ENCODE data around the gene TPRA1. TPM values are rescaled to one million over a fixed set of nuclear protein-coding genes. Genes with fewer than 3 reads are reported as not detected.

The TPRA1 gene
- total and polyA plus RNA-seq, 9 of the 15 experiments (the other 6 are each of a cell fraction or from before 2014, with no cell fraction given), result 0.66 to 21.5 (median 11.1) TPM

DNA sequence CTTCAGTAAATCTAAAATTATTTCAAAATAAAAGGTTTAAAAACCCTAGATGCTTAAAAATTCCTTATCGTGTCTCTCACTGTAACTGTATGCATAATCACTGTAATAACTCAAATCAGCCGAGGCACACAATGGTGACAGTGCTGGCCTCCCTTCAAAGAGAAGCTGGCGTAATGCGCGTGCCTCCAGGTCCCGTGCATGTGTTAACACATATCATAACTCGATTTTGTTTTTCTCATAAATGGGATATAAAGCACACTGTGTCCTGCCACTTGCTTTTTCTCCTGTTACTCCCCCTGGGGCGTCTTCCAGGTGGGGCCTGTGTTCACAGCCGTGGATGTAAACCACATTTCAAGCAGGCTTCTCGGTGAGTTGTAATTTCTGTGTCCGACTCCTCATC is 56.0 kb downstream of the TPRA1 start:
- CTCF ChIA-PET (ENCODE audit: low intra/inter-chr PET ratio), result no interaction called here

More for the DNA sequence above, 56.0 kb downstream of the TPRA1 start:
- Histone ChIP-seq H3K79me2 (ENCODE audit: control insufficient read depth, insufficient read depth, low read length) (no peaks in the 10 kb centered on the region), H3K36me3 (ENCODE audit: control insufficient read depth, insufficient read depth, low read length) (no peaks in the 10 kb centered on the region), H3K9me1 (ENCODE audit: control insufficient read depth, insufficient read depth, low read length) (no peaks in the 10 kb centered on the region), H3K4me2 (ENCODE audit: insufficient read depth, low read length) (no peak overlapping the region), H4K20me1 (replicated peaks; ENCODE audit: control insufficient read depth, insufficient read depth, low read length) (no peaks in the 10 kb centered on the region), H3K27me3 (ENCODE audit: control insufficient read depth in 2 of 2, insufficient read depth in 2 of 2, low read length in 2 of 2) (peaks cover 3 to 36% of the 10 kb centered on the region in 2 experiments; a peak in 3 of 5 replicates), H2AFZ (ENCODE audit: low read depth, low read length) (no peak overlapping the region), H3K9me3 (replicated peaks; ENCODE audit: control insufficient read depth, insufficient read depth, low read depth, low read length) (no peaks in the 10 kb centered on the region), H3K9ac (ENCODE audit: insufficient read depth in 1 of 2, low read depth in 2 of 2, low read length in 2 of 2) (no peak overlapping the region), H3K4me3 (no peak overlapping the region), H3K27ac (ENCODE audit: extremely low read depth, low read depth, low read length) (no peak overlapping the region), H3K4me1 (replicated peaks in 1 of 2; ENCODE audit: control insufficient read depth in 2 of 2, insufficient read depth in 2 of 2, low read length in 2 of 2) (no peaks in the 10 kb centered on the region)
- POLR2A ChIA-PET, result no interaction called here
- in situ Hi-C loops (cut with MboI) (no loop called here), intact Hi-C loops (cut with micrococcal nuclease) (no loop called here)
- BruUV-seq (replicated peaks), result no TSS peak
- TF ChIP-seq, protein P1, sequence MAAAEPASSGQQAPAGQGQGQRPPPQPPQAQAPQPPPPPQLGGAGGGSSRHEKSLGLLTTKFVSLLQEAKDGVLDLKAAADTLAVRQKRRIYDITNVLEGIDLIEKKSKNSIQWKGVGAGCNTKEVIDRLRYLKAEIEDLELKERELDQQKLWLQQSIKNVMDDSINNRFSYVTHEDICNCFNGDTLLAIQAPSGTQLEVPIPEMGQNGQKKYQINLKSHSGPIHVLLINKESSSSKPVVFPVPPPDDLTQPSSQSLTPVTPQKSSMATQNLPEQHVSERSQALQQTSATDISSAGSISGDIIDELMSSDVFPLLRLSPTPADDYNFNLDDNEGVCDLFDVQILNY (CRISPR knock-in tag; IDR thresholded peaks at IDR 0.05), result no peak
- TF ChIP-seq, protein P2, sequence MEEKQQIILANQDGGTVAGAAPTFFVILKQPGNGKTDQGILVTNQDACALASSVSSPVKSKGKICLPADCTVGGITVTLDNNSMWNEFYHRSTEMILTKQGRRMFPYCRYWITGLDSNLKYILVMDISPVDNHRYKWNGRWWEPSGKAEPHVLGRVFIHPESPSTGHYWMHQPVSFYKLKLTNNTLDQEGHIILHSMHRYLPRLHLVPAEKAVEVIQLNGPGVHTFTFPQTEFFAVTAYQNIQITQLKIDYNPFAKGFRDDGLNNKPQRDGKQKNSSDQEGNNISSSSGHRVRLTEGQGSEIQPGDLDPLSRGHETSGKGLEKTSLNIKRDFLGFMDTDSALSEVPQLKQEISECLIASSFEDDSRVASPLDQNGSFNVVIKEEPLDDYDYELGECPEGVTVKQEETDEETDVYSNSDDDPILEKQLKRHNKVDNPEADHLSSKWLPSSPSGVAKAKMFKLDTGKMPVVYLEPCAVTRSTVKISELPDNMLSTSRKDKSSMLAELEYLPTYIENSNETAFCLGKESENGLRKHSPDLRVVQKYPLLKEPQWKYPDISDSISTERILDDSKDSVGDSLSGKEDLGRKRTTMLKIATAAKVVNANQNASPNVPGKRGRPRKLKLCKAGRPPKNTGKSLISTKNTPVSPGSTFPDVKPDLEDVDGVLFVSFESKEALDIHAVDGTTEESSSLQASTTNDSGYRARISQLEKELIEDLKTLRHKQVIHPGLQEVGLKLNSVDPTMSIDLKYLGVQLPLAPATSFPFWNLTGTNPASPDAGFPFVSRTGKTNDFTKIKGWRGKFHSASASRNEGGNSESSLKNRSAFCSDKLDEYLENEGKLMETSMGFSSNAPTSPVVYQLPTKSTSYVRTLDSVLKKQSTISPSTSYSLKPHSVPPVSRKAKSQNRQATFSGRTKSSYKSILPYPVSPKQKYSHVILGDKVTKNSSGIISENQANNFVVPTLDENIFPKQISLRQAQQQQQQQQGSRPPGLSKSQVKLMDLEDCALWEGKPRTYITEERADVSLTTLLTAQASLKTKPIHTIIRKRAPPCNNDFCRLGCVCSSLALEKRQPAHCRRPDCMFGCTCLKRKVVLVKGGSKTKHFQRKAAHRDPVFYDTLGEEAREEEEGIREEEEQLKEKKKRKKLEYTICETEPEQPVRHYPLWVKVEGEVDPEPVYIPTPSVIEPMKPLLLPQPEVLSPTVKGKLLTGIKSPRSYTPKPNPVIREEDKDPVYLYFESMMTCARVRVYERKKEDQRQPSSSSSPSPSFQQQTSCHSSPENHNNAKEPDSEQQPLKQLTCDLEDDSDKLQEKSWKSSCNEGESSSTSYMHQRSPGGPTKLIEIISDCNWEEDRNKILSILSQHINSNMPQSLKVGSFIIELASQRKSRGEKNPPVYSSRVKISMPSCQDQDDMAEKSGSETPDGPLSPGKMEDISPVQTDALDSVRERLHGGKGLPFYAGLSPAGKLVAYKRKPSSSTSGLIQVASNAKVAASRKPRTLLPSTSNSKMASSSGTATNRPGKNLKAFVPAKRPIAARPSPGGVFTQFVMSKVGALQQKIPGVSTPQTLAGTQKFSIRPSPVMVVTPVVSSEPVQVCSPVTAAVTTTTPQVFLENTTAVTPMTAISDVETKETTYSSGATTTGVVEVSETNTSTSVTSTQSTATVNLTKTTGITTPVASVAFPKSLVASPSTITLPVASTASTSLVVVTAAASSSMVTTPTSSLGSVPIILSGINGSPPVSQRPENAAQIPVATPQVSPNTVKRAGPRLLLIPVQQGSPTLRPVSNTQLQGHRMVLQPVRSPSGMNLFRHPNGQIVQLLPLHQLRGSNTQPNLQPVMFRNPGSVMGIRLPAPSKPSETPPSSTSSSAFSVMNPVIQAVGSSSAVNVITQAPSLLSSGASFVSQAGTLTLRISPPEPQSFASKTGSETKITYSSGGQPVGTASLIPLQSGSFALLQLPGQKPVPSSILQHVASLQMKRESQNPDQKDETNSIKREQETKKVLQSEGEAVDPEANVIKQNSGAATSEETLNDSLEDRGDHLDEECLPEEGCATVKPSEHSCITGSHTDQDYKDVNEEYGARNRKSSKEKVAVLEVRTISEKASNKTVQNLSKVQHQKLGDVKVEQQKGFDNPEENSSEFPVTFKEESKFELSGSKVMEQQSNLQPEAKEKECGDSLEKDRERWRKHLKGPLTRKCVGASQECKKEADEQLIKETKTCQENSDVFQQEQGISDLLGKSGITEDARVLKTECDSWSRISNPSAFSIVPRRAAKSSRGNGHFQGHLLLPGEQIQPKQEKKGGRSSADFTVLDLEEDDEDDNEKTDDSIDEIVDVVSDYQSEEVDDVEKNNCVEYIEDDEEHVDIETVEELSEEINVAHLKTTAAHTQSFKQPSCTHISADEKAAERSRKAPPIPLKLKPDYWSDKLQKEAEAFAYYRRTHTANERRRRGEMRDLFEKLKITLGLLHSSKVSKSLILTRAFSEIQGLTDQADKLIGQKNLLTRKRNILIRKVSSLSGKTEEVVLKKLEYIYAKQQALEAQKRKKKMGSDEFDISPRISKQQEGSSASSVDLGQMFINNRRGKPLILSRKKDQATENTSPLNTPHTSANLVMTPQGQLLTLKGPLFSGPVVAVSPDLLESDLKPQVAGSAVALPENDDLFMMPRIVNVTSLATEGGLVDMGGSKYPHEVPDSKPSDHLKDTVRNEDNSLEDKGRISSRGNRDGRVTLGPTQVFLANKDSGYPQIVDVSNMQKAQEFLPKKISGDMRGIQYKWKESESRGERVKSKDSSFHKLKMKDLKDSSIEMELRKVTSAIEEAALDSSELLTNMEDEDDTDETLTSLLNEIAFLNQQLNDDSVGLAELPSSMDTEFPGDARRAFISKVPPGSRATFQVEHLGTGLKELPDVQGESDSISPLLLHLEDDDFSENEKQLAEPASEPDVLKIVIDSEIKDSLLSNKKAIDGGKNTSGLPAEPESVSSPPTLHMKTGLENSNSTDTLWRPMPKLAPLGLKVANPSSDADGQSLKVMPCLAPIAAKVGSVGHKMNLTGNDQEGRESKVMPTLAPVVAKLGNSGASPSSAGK (IDR thresholded peaks at IDR 0.05), result no peak
- TF ChIP-seq CEBPG (CRISPR knock-in tag; IDR thresholded peaks at IDR 0.05) (no peak), CEBPG (tag; conservative IDR thresholded peaks at IDR 0.05 in 1 of 2, IDR thresholded peaks at IDR 0.05 in 1 of 2) (no peak)
- no peak for ATAC-seq
- DNase-seq (ENCODE audit: extremely low read depth in 1 of 4, low spot score in 3 of 4), result no peak
- FAIRE-seq, result no peak
- whole genome bisulfite sequencing (ENCODE audit: insufficient coverage, low coverage, missing lambda C conversion rate), result 2% methylated on average over 11 of the region's 11 CpGs
